A549 (cell line): ENCODE measurements around the gene PAXIP1. TPM values are rescaled to one million over a fixed set of nuclear protein-coding genes. Genes with fewer than 3 reads are reported as not detected.
"Not testable (repeated sequence)": the region's sequence is repeated elsewhere in the genome, so short reads cannot be mapped to it uniquely, and the experiment has no call there.

ENCODE experiments used
- ATAC-seq, 2 experiments: fragments of 200-7000 bp in 1 of 2; fragments of >200 bp in 1 of 2; cut with Nextera tagmentation in 1 of 2; cut with Tn5 transposase in 1 of 2; 3 replicates each; pipeline versions ENCODE4 v1.8.0 to v1.9.1; 2018 to 2020; ENCODE audit warnings: mild to moderate bottlenecking in 1 of 2, moderate library complexity in 1 of 2
- CTCF ChIA-PET: fragments of 300-600 bp; sonication (Branson Sonifier 250); formaldehyde crosslinking; extraction: SDS; loops from one replicate; lab custom pipeline; 2021; ENCODE audit warnings: antibody characterized with exemption, inconsistent platforms; lab: Yijun Ruan, JAX
- POLR2A ChIA-PET: fragments of 350-600 bp; formaldehyde crosslinking; extraction: SDS; loops from one replicate; lab custom pipeline; 2021; ENCODE audit warnings: antibody characterized with exemption, inconsistent platforms; lab: Yijun Ruan, JAX
- DNase-seq, 2 experiments: peaks; one replicate each; pipeline versions ENCODE4 v3.0.0 to v3.0.0-alpha.2; 2011 to 2016; ENCODE audit warnings: low read depth in 1 of 2, low spot score in 1 of 2
- FAIRE-seq: peaks from 2 replicates; lab custom pipeline; 2011; peaks lifted over from hg19 to GRCh38; lab: Jason Lieb, UNC
- H3K27ac ChIP-seq, 2 experiments: fragments of >200 bp; sonication (Bioruptor Twin); formaldehyde crosslinking; 3 replicates each; pipeline ENCODE4 v1.5.1; 2016 to 2017
- H3K4me1 ChIP-seq: fragments of >200 bp; sonication (Bioruptor Twin); formaldehyde crosslinking; 3 replicates; pipeline ENCODE4 v1.6.1; 2016
- H3K4me2 ChIP-seq: fragments of >200 bp; sonication (Bioruptor Twin); formaldehyde crosslinking; 3 replicates; pipeline ENCODE4 v1.6.1; 2016
- H3K4me3 ChIP-seq: fragments of >200 bp; sonication (Bioruptor Twin); formaldehyde crosslinking; 3 replicates; pipeline ENCODE4 v1.5.1; 2016
- H3K9me3 ChIP-seq: fragments of >200 bp; sonication (Bioruptor Twin); formaldehyde crosslinking; 3 replicates; pipeline ENCODE4 v1.6.1; 2016
- BCL3 ChIP-seq: fragments of >200 bp; sonication (Bioruptor Twin); formaldehyde crosslinking; IDR thresholded peaks from 3 replicates; pipeline ENCODE4 v1.6.1; 2016
- CBX8 ChIP-seq: fragments of 200-600 bp; sonication (generic); IDR thresholded peaks from 2 replicates; pipeline ENCODE4 v1.6.1; 2016
- EHF ChIP-seq: fragments of 250-450 bp; sonication (Bioruptor Pico); IDR thresholded peaks from 2 replicates; pipeline ENCODE4 v1.5.0; 2020; ENCODE audit warnings: mild to moderate bottlenecking
- ELK1 ChIP-seq: fragments of 150-350 bp; IDR thresholded peaks from 2 replicates; pipeline ENCODE4 v1.6.1; 2014; ENCODE audit warnings: low read depth, mild to moderate bottlenecking, low read length
- EP300 ChIP-seq, 2 experiments: fragments of >200 bp; sonication (Bioruptor Twin); formaldehyde crosslinking; IDR thresholded peaks; 2 replicates in 1 of 2; 3 replicates in 1 of 2; pipeline ENCODE4 v1.6.1; 2016 to 2017
- ESRRA ChIP-seq: fragments of 150-350 bp; IDR thresholded peaks from 2 replicates; pipeline ENCODE4 v1.6.1; 2014; ENCODE audit warnings: mild to moderate bottlenecking, low read length, borderline replicate concordance
- FOSB ChIP-seq: fragments of 250-450 bp; sonication (Bioruptor Pico); IDR thresholded peaks from 2 replicates; pipeline ENCODE4 v1.5.0; 2020; ENCODE audit warnings: mild to moderate bottlenecking, moderate library complexity
- FOXS1 ChIP-seq: fragments of 250-450 bp; sonication (Bioruptor Pico); IDR thresholded peaks from 2 replicates; pipeline ENCODE4 v1.5.0; 2020; ENCODE audit warnings: mild to moderate bottlenecking, moderate library complexity
- HMGXB4 ChIP-seq: fragments of 250-450 bp; sonication (Bioruptor Pico); IDR thresholded peaks from 2 replicates; pipeline ENCODE4 v1.5.0; 2021; ENCODE audit warnings: mild to moderate bottlenecking, moderate library complexity, borderline replicate concordance
- HOXB5 ChIP-seq: fragments of 250-450 bp; sonication (Bioruptor Pico); IDR thresholded peaks from 2 replicates; pipeline ENCODE4 v1.5.0; 2020; ENCODE audit warnings: mild to moderate bottlenecking, moderate library complexity
- MAX ChIP-seq: IDR thresholded peaks from 2 replicates; pipeline ENCODE4 v1.6.1; 2012
- MYC ChIP-seq: IDR thresholded peaks from 2 replicates; pipeline ENCODE4 v1.6.1; 2012; ENCODE audit warnings: mild to moderate bottlenecking, inconsistent platforms, low read length, improper control_type of control experiment, borderline replicate concordance
- NPAS2 ChIP-seq: fragments of 250-450 bp; sonication (Bioruptor Pico); IDR thresholded peaks from 2 replicates; pipeline ENCODE4 v1.8.0; 2022; ENCODE audit warnings: mild to moderate bottlenecking, moderate library complexity, borderline replicate concordance
- NR3C1 ChIP-seq: fragments of >200 bp; sonication (Bioruptor Twin); formaldehyde crosslinking; IDR thresholded peaks from 3 replicates; pipeline ENCODE4 v1.6.1; 2017
- POLR2AphosphoS2 ChIP-seq: conservative IDR thresholded peaks from 2 replicates; pipeline ENCODE4 v1.6.1; 2012; ENCODE audit warnings: low read length, improper control_type of control experiment, inconsistent platforms
- RAD21 ChIP-seq, 2 experiments: fragments of >200 bp in 1 of 2; sonication (Bioruptor Twin) in 1 of 2; formaldehyde crosslinking in 1 of 2; IDR thresholded peaks in 1 of 2; conservative IDR thresholded peaks in 1 of 2; 2 replicates in 1 of 2; 3 replicates in 1 of 2; pipeline ENCODE4 v1.6.1; 2012 to 2018; ENCODE audit warnings: inconsistent platforms in 1 of 2
- RFX5 ChIP-seq: fragments of 450-650 bp; IDR thresholded peaks from 2 replicates; pipeline ENCODE4 v1.7.1; 2014; ENCODE audit warnings: antibody characterized with exemption, mild to moderate bottlenecking, moderate library complexity
- SMC3 ChIP-seq: fragments of >200 bp; sonication (Bioruptor Twin); formaldehyde crosslinking; IDR thresholded peaks from 3 replicates; pipeline ENCODE4 v1.6.1; 2018; ENCODE audit warnings: inconsistent platforms
- TFCP2L1 ChIP-seq: fragments of 250-450 bp; sonication (Bioruptor Pico); IDR thresholded peaks from 2 replicates; pipeline ENCODE4 v1.5.0; 2021; ENCODE audit warnings: mild to moderate bottlenecking
- ZNF302 ChIP-seq: fragments of 250-450 bp; sonication (Bioruptor Pico); IDR thresholded peaks from 2 replicates; pipeline ENCODE4 v1.9.0; 2021; ENCODE audit warnings: inconsistent platforms, mild to moderate bottlenecking, moderate library complexity
- ZSCAN20 ChIP-seq: fragments of 250-450 bp; sonication (Bioruptor Pico); IDR thresholded peaks from 2 replicates; pipeline ENCODE4 v1.8.0; 2022; ENCODE audit warnings: mild to moderate bottlenecking, moderate library complexity
- WGBS: methylation state at CpG from one replicate; pipeline ENCODE4 v1.1.6; 2017; ENCODE audit errors: missing lambda C conversion rate; 5-methylcytosine and 5-hydroxymethylcytosine counted together
- polyA plus RNA-seq, 4 experiments: library from polyadenylated mRNA; depleted of rRNA in 3 of 4; stranded (reverse); fragments of >200 nt; fragmentation: RNase III in 1 of 4; extraction: RNeasy Plus Mini Kit Qiagen cat#74134 plus additional on column Dnase treatment in 1 of 4; gene quantifications; 2 replicates in 3 of 4; 3 replicates in 1 of 4; pipeline ENCODE4 v1.2.3, GENCODE V29; 2011 to 2017

PAXIP1 gene
- polyA plus RNA-seq, 2 of the 4 experiments (the other 2 are of a cell fraction): 15.3 to 15.7 TPM

- POLR2A ChIA-PET: interaction anchor here (0.7 kb wide), 1 partner anchor 1972 kb away, joined by 8 read pairs; the partner anchor contains the start of gene MNX1
- CTCF ChIA-PET: no interaction called here
- WGBS: 32% methylated on average over 4 of the region's 4 CpGs
These were observed 35.4 kb upstream of the PAXIP1 start for GRCh38 chr7:155038335-155038734.

DNA sequence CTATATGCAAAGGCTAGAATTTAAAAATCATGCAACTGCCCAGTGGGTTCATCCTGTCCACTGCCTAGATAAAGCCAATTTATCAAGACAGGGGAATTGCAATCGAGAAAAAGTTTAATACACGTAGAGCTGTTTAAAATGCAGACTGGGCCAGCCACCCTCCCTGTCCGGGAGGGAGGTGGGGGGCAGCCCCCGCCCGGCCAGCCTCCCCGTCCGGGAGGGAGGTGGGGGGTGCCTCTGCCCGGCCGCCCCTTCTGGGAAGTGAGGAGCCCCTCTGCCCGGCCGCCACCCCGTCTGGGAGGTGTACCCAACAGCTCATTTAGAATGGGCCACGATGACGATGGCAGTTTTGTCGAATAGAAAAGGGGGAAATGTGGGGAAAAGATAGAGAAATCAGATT lies 31.6 kb upstream of the PAXIP1 start:
- H3K4me1 ChIP-seq, H3K4me3 ChIP-seq, ATAC-seq, H3K9me3 ChIP-seq, POLR2A ChIA-PET, DNase-seq, H3K27ac ChIP-seq, H3K4me2 ChIP-seq, FAIRE-seq: not testable (repeated sequence)
- CTCF ChIA-PET: interaction anchor here (0.7 kb wide), 1 partner anchor 25 kb away, joined by 3 read pairs; no protein-coding TSS in a partner anchor
- 52% methylated on average over 9 of the region's 15 CpGs for WGBS

More at GRCh38 chr7:155038335-155038734, 35.4 kb upstream of the PAXIP1 start:
- Histone ChIP-seq H3K9me3 (no peaks in the 10 kb centered on the region), H3K4me3 (no peak overlapping the region), H3K27ac (no peak overlapping the region), H3K4me1 (no peaks in the 10 kb centered on the region), H3K4me2 (no peak overlapping the region)
- ATAC-seq: no peak
- no peak for DNase-seq
- TF ChIP-seq BCL3 (no peak), NR3C1 (no peak), SMC3 (no peak), ZSCAN20 (CRISPR knock-in tag) (no peak), NPAS2 (CRISPR knock-in tag) (no peak), ZNF302 (CRISPR knock-in tag) (no peak)
- no peak for FAIRE-seq

GRCh38 chr7:155032978-155033377 lies 30.1 kb upstream of the PAXIP1 start:
- 35% methylated on average over 6 of the region's 6 CpGs for WGBS

GRCh38 chr7:155027879-155028278 lies 25.0 kb upstream of the PAXIP1 start:
- H3K4me2 ChIP-seq: no peak overlapping the region
- 25% methylated on average over 1 of the region's 1 CpG for WGBS
- ATAC-seq: no peak
- CTCF ChIA-PET: no interaction called here
- no peak overlapping the region for H3K4me3 ChIP-seq
- no peak for TF ChIP-seq RFX5
- TF ChIP-seq NR3C1: no peak
- TF ChIP-seq ZNF302 (CRISPR knock-in tag): no peak
- TF ChIP-seq MYC: no peak
- TF ChIP-seq FOXS1 (CRISPR knock-in tag): no peak
- TF ChIP-seq HMGXB4: no peak
- TF ChIP-seq ESRRA: no peak
- TF ChIP-seq ZSCAN20 (CRISPR knock-in tag): no peak
- TF ChIP-seq TFCP2L1 (CRISPR knock-in tag): no peak
- no peak for TF ChIP-seq EP300 (IDR thresholded peaks at IDR 0.05)
- TF ChIP-seq POLR2AphosphoS2: no peak
- TF ChIP-seq HOXB5 (CRISPR knock-in tag): no peak
- no peak for TF ChIP-seq EHF
- no peak for TF ChIP-seq CBX8
- TF ChIP-seq RAD21 (conservative IDR thresholded peaks at IDR 0.05 in 1 of 2, IDR thresholded peaks at IDR 0.05 in 1 of 2): no peak
- no peak for TF ChIP-seq ELK1
- no peak for TF ChIP-seq NPAS2 (CRISPR knock-in tag)
- TF ChIP-seq FOSB (CRISPR knock-in tag): no peak
- no peak for TF ChIP-seq MAX
- no peaks in the 10 kb centered on the region for H3K4me1 ChIP-seq
- H3K9me3 ChIP-seq: 0 out of 3 replicates have a peak, but pooled peaks cover 3% of the 10 kb centered on the region
- no peak for DNase-seq
- POLR2A ChIA-PET: no interaction called here
- H3K27ac ChIP-seq: no peak overlapping the region
- FAIRE-seq: no peak

More at GRCh38 chr7:155032978-155033377, 30.1 kb upstream of the PAXIP1 start:
- H3K9me3 ChIP-seq: 0 out of 3 replicates have a peak, but pooled peaks cover 3% of the 10 kb centered on the region
- ChIA-PET CTCF (interaction anchor here (0.8 kb wide), 1 partner anchor 325 kb away, joined by 5 read pairs; no protein-coding TSS in a partner anchor), POLR2A (no interaction called here)
- H3K4me3 ChIP-seq: no peak overlapping the region
- DNase-seq: no peak
- no peak for FAIRE-seq
- 0 out of 6 replicates have a peak, but pooled peaks of 1 of the 2 experiments have one; percentile 34 for ATAC-seq
- H3K4me1 ChIP-seq: no peaks in the 10 kb centered on the region
- TF ChIP-seq MYC (no peak), RAD21 (conservative IDR thresholded peaks at IDR 0.05 in 1 of 2, IDR thresholded peaks at IDR 0.05 in 1 of 2) (peak in 1 of 2 experiments; percentile 24; a peak in 1 of 5 replicates)
- H3K27ac ChIP-seq: no peak overlapping the region
- no peak overlapping the region for H3K4me2 ChIP-seq
